ENCODE results near the gene PEX1.

DNA sequence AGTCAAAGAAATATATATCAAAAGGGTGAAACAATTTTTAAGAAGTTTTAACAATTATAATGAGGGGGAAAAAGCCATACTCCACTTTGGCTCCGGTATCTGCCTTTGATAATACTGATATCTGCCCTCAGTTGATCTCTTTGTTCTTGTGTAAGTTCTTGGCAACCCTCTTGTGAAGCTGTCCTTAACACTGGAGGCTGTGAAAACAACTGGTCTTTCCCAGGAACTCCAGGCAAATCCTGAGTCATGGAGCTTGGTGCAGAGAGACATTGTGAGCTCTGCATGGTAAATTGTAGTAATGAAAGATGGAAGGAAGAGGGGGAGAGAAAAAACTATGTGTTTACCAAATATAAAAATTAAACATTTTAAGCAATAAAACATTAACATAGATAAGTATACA, 38.7 kb downstream of the PEX1 start:
- TF ChIP-seq, protein P1, sequence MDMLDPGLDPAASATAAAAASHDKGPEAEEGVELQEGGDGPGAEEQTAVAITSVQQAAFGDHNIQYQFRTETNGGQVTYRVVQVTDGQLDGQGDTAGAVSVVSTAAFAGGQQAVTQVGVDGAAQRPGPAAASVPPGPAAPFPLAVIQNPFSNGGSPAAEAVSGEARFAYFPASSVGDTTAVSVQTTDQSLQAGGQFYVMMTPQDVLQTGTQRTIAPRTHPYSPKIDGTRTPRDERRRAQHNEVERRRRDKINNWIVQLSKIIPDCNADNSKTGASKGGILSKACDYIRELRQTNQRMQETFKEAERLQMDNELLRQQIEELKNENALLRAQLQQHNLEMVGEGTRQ (IDR thresholded peaks at IDR 0.05; ENCODE audit: low read depth, low read length) = no peak
- TF ChIP-seq, protein P2, sequence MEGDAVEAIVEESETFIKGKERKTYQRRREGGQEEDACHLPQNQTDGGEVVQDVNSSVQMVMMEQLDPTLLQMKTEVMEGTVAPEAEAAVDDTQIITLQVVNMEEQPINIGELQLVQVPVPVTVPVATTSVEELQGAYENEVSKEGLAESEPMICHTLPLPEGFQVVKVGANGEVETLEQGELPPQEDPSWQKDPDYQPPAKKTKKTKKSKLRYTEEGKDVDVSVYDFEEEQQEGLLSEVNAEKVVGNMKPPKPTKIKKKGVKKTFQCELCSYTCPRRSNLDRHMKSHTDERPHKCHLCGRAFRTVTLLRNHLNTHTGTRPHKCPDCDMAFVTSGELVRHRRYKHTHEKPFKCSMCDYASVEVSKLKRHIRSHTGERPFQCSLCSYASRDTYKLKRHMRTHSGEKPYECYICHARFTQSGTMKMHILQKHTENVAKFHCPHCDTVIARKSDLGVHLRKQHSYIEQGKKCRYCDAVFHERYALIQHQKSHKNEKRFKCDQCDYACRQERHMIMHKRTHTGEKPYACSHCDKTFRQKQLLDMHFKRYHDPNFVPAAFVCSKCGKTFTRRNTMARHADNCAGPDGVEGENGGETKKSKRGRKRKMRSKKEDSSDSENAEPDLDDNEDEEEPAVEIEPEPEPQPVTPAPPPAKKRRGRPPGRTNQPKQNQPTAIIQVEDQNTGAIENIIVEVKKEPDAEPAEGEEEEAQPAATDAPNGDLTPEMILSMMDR (conservative IDR thresholded peaks at IDR 0.05; ENCODE audit: low read depth, low read length) = no peak
- TF ChIP-seq RFX5 (IDR thresholded peaks at IDR 0.05; ENCODE audit: low read depth, low read length) = no peak
- TF ChIP-seq POLR2A (IDR thresholded peaks at IDR 0.05; ENCODE audit: low read depth, low read length) = no peak
- TF ChIP-seq BHLHE40 (IDR thresholded peaks at IDR 0.05; ENCODE audit: low read depth, low read length) = no peak
- TF ChIP-seq CEBPB (IDR thresholded peaks at IDR 0.05; ENCODE audit: low read depth, low read length) = no peak
- no peak for TF ChIP-seq RAD21 (IDR thresholded peaks at IDR 0.05; ENCODE audit: low read length)
- no peak for TF ChIP-seq MXI1 (IDR thresholded peaks at IDR 0.05; ENCODE audit: borderline replicate concordance, low read depth, low read length)
- TF ChIP-seq SMC3 (IDR thresholded peaks at IDR 0.05; ENCODE audit: low read depth, low read length) = no peak
- TF ChIP-seq FOS (IDR thresholded peaks at IDR 0.05; ENCODE audit: low read depth, low read length) = no peak
- TF ChIP-seq, protein P3, sequence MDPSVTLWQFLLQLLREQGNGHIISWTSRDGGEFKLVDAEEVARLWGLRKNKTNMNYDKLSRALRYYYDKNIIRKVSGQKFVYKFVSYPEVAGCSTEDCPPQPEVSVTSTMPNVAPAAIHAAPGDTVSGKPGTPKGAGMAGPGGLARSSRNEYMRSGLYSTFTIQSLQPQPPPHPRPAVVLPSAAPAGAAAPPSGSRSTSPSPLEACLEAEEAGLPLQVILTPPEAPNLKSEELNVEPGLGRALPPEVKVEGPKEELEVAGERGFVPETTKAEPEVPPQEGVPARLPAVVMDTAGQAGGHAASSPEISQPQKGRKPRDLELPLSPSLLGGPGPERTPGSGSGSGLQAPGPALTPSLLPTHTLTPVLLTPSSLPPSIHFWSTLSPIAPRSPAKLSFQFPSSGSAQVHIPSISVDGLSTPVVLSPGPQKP (IDR thresholded peaks at IDR 0.05; ENCODE audit: borderline replicate concordance, low read depth, low read length) = no peak
- TF ChIP-seq CHD1 (IDR thresholded peaks at IDR 0.05; ENCODE audit: low read depth, low read length) = no peak
- no peak for TF ChIP-seq MAZ (IDR thresholded peaks at IDR 0.05; ENCODE audit: borderline replicate concordance, low read depth, low read length)

All from IMR-90 (cell line).